Liver (tissue), 9 donors: ENCODE data around the gene LRMDA. TPM values are rescaled to one million over a fixed set of nuclear protein-coding genes. Genes with fewer than 3 reads are reported as not detected.

Source experiments
- DNase-seq: peaks from one replicate; pipeline ENCODE4 v3.0.0-alpha.2; 2017; ENCODE audit warnings: low spot score
- H3K27ac ChIP-seq, 2 donors: one replicate each; pipeline ENCODE4 v1.7.0; 2013; ENCODE audit warnings: inconsistent platforms in 2 of 2, low read length in 2 of 2, control low read depth in 1 of 2, low read depth in 1 of 2, mild to moderate bottlenecking in 1 of 2
- H3K27me3 ChIP-seq, 4 donors: one replicate each; pipeline versions ENCODE4 v1.6.1 to v1.7.0; 2013; ENCODE audit warnings: low read length in 3 of 4, inconsistent platforms in 1 of 4, mild to moderate bottlenecking in 1 of 4, moderate library complexity in 1 of 4; ENCODE audit not compliant: control insufficient read depth in 4 of 4, insufficient read depth in 4 of 4
- H3K36me3 ChIP-seq, 4 donors: one replicate each; pipeline versions ENCODE4 v1.6.1 to v1.7.0; 2013; ENCODE audit warnings: low read length in 3 of 4, mild to moderate bottlenecking in 3 of 4, low read depth in 1 of 4, moderate library complexity in 1 of 4; ENCODE audit not compliant: control insufficient read depth in 4 of 4, insufficient read depth in 3 of 4
- H3K4me1 ChIP-seq, 4 donors: one replicate each; pipeline versions ENCODE4 v1.6.1 to v1.7.0; 2013; ENCODE audit warnings: low read length in 3 of 4, mild to moderate bottlenecking in 3 of 4, moderate library complexity in 1 of 4; ENCODE audit not compliant: control insufficient read depth in 4 of 4, insufficient read depth in 4 of 4
- H3K4me3 ChIP-seq, 3 donors: one replicate each; pipeline versions ENCODE4 v1.6.1 to v1.7.0; 2013; ENCODE audit warnings: low read length in 3 of 3, control low read depth in 1 of 3, low read depth in 1 of 3, mild to moderate bottlenecking in 1 of 3
- H3K9ac ChIP-seq, 2 donors: one replicate each; pipeline ENCODE4 v1.7.0; 2013; ENCODE audit warnings: low read length in 2 of 2, mild to moderate bottlenecking in 2 of 2, moderate library complexity in 2 of 2, control low read depth in 1 of 2, low read depth in 1 of 2
- H3K9me3 ChIP-seq, 4 donors: one replicate each; pipeline versions ENCODE4 v1.6.1 to v1.7.0; 2013; ENCODE audit warnings: low read length in 3 of 4; ENCODE audit not compliant: control insufficient read depth in 4 of 4
- ATF3 ChIP-seq: IDR thresholded peaks from 2 replicates; pipeline ENCODE4 v1.6.1; 2016; ENCODE audit warnings: antibody characterized with exemption
- CTCF ChIP-seq: fragments of 150-350 bp; IDR thresholded peaks from 2 replicates; pipeline ENCODE4 v1.5.1; 2017; ENCODE audit warnings: improper control_type of control experiment, low read depth, low read length; ENCODE audit not compliant: missing input control
- EGR1 ChIP-seq, 2 donors: IDR thresholded peaks; 2 replicates each; pipeline ENCODE4 v1.6.1; 2016 to 2018; ENCODE audit warnings: antibody characterized with exemption in 2 of 2, low read depth in 2 of 2
- FOXA1 ChIP-seq: IDR thresholded peaks from 2 replicates; pipeline ENCODE4 v1.6.1; 2016; ENCODE audit warnings: antibody characterized with exemption
- FOXA2 ChIP-seq: IDR thresholded peaks from 2 replicates; pipeline ENCODE4 v1.6.1; 2016; ENCODE audit warnings: antibody characterized with exemption
- GABPA ChIP-seq, 2 donors: IDR thresholded peaks in 1 of 2; conservative IDR thresholded peaks in 1 of 2; 2 replicates each; pipeline ENCODE4 v1.6.1; 2016; ENCODE audit warnings: antibody characterized with exemption in 2 of 2, mild to moderate bottlenecking in 1 of 2, moderate library complexity in 1 of 2
- HNF4A ChIP-seq, 2 donors: conservative IDR thresholded peaks; 2 replicates each; pipeline ENCODE4 v1.6.1; 2016; ENCODE audit warnings: antibody characterized with exemption in 2 of 2, mild to moderate bottlenecking in 2 of 2
- HNF4G ChIP-seq: IDR thresholded peaks from 2 replicates; pipeline ENCODE4 v1.6.1; 2016; ENCODE audit warnings: antibody characterized with exemption
- JUND ChIP-seq, 2 donors: IDR thresholded peaks; 2 replicates each; pipeline ENCODE4 v1.6.1; 2016; ENCODE audit warnings: antibody characterized with exemption in 2 of 2
- MAX ChIP-seq: IDR thresholded peaks from 2 replicates; pipeline ENCODE4 v1.6.1; 2016; ENCODE audit warnings: antibody characterized with exemption
- NR2F2 ChIP-seq: IDR thresholded peaks from 2 replicates; pipeline ENCODE4 v1.6.1; 2016; ENCODE audit warnings: antibody characterized with exemption
- RAD21 ChIP-seq, 2 donors: IDR thresholded peaks; 2 replicates each; pipeline ENCODE4 v1.6.1; 2016; ENCODE audit warnings: antibody characterized with exemption in 2 of 2, mild to moderate bottlenecking in 2 of 2
- REST ChIP-seq: IDR thresholded peaks from 2 replicates; pipeline ENCODE4 v1.6.1; 2016; ENCODE audit warnings: antibody characterized with exemption, mild to moderate bottlenecking
- RXRA ChIP-seq, 2 donors: IDR thresholded peaks; 2 replicates each; pipeline ENCODE4 v1.6.1; 2017 to 2018; ENCODE audit warnings: antibody characterized with exemption in 2 of 2, mild to moderate bottlenecking in 1 of 2
- SP1 ChIP-seq: IDR thresholded peaks from 2 replicates; pipeline ENCODE4 v1.6.1; 2018; ENCODE audit warnings: antibody characterized with exemption, mild to moderate bottlenecking
- TAF1 ChIP-seq: conservative IDR thresholded peaks from 2 replicates; pipeline ENCODE4 v1.6.1; 2016; ENCODE audit warnings: antibody characterized with exemption, mild to moderate bottlenecking
- YY1 ChIP-seq: IDR thresholded peaks from 2 replicates; pipeline ENCODE4 v1.6.1; 2016; ENCODE audit warnings: antibody characterized with exemption, mild to moderate bottlenecking
- WGBS: extraction: QIAGEN DNeasy Blood & Tissue Kit; methylation state at CpG from one replicate; pipeline ENCODE4 v1.1.7; 2013; 5-methylcytosine and 5-hydroxymethylcytosine counted together
- polyA plus RNA-seq, 2 donors: library from polyadenylated mRNA; stranded (reverse) in 1 of 2; unstranded in 1 of 2; fragments of 200-250 nt in 1 of 2; fragments of >200 nt in 1 of 2; fragmentation: Nextera tagmentation in 1 of 2; extraction: Ambion mirVana in 1 of 2; gene quantifications; one replicate each; pipeline versions ENCODE4 v1.2.1 to v1.2.3, GENCODE V29; 2013 to 2015
- total RNA-seq, 2 donors: library from RNA; depleted of rRNA; stranded (reverse); fragments of >200 nt; gene quantifications; one replicate each; pipeline ENCODE4 v1.2.3, GENCODE V29; 2014
- TF ChIP-seq, protein P1 (sequence below): IDR thresholded peaks from 2 replicates; pipeline ENCODE4 v1.6.1; 2016; ENCODE audit warnings: antibody characterized with exemption
- donor health status: healthy.
- donor health status: healthy.
- donor health status: healthy.
- donor health status: healthy.
- donor health status: healthy.

The LRMDA gene
- total and polyA plus RNA-seq, 4 donors = 7.9 to 15.8 (median 11.3) TPM

GRCh38 chr10:75688506-75689300, 257.3 kb downstream of the LRMDA start:
- Histone ChIP-seq H3K9me3 (peaks cover 0 to 3% (median 0%) of the 10 kb centered on the region in 4 donors), H3K36me3 (peaks cover 0 to 3% (median 0%) of the 10 kb centered on the region in 4 donors), H3K27me3 (no peaks in the 10 kb centered on the region), H3K4me1 (peaks cover 0 to 5% (median 0%) of the 10 kb centered on the region in 4 donors), H3K27ac (no peak overlapping the region), H3K4me3 (no peak overlapping the region), H3K9ac (no peak overlapping the region)
- WGBS = 61% methylated on average over 5 of the region's 5 CpGs
- TF ChIP-seq HNF4G (no peak), SP1 (no peak), HNF4A (conservative IDR thresholded peaks at IDR 0.05) (no peak), RAD21 (IDR thresholded peaks at IDR 0.05) (no peak), YY1 (no peak), FOXA1 (no peak), RXRA (IDR thresholded peaks at IDR 0.05) (no peak), JUND (IDR thresholded peaks at IDR 0.05) (no peak), ATF3 (no peak), TAF1 (no peak), GABPA (IDR thresholded peaks at IDR 0.05 in 1 of 2, conservative IDR thresholded peaks at IDR 0.05 in 1 of 2) (no peak), FOXA2 (no peak), CTCF (no peak), MAX (no peak), EGR1 (IDR thresholded peaks at IDR 0.05; ENCODE audit: low read depth in 2 of 2) (no peak), NR2F2 (no peak), REST (no peak)
- TF ChIP-seq, protein P1, sequence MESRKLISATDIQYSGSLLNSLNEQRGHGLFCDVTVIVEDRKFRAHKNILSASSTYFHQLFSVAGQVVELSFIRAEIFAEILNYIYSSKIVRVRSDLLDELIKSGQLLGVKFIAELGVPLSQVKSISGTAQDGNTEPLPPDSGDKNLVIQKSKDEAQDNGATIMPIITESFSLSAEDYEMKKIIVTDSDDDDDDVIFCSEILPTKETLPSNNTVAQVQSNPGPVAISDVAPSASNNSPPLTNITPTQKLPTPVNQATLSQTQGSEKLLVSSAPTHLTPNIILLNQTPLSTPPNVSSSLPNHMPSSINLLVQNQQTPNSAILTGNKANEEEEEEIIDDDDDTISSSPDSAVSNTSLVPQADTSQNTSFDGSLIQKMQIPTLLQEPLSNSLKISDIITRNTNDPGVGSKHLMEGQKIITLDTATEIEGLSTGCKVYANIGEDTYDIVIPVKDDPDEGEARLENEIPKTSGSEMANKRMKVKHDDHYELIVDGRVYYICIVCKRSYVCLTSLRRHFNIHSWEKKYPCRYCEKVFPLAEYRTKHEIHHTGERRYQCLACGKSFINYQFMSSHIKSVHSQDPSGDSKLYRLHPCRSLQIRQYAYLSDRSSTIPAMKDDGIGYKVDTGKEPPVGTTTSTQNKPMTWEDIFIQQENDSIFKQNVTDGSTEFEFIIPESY = no peak
- DNase-seq = no peak
